SK-N-SH (cell line): ENCODE measurements around the gene GALNT1. TPM values are rescaled to one million over a fixed set of nuclear protein-coding genes. Genes with fewer than 3 reads are reported as not detected.

Experiments used
- CTCF ChIA-PET: fragments of 300-600, 350-600 bp; formaldehyde crosslinking; extraction: SDS; loops from one replicate; lab custom pipeline; 2021; lab: Yijun Ruan, JAX
- POLR2A ChIA-PET: fragments of 350-600 bp; sonication (Branson Sonifier 250); formaldehyde crosslinking; extraction: SDS; loops from one replicate; lab custom pipeline; 2020; ENCODE audit warnings: antibody characterized with exemption, inconsistent platforms; lab: Yijun Ruan, JAX
- DNase-seq: peaks from one replicate; pipeline ENCODE4 v3.0.0; 2012
- H2AFZ ChIP-seq: fragments of 200-600 bp; sonication (generic); 2 replicates; pipeline ENCODE4 v1.8.1; 2016; ENCODE audit warnings: antibody characterized with exemption, mild to moderate bottlenecking, low read depth
- H3F3A ChIP-seq: fragments of 200-600 bp; sonication (generic); replicated peaks from 2 replicates; pipeline ENCODE3; 2016; ENCODE audit warnings: antibody characterized with exemption, mild to moderate bottlenecking; ENCODE audit not compliant: insufficient read depth
- H3K27ac ChIP-seq, 2 experiments: fragments of 200-500 bp in 1 of 2; fragments of 200-600 bp in 1 of 2; sonication (Bioruptor generic) in 1 of 2; sonication (generic), shearing (Covaris generic) in 1 of 2; 2 replicates each; pipeline versions ENCODE4 v1.5.1 to v1.6.1; 2014 to 2016; ENCODE audit warnings: low read depth in 2 of 2, inconsistent platforms in 1 of 2, low read length in 1 of 2, mild to moderate bottlenecking in 1 of 2, mixed read lengths in 1 of 2
- H3K27me3 ChIP-seq: fragments of 200-600 bp; sonication (generic), shearing (Covaris generic); 2 replicates; pipeline ENCODE4 v1.6.1; 2016; ENCODE audit warnings: mixed run types; ENCODE audit not compliant: insufficient read depth
- H3K36me3 ChIP-seq, 2 experiments: fragments of 200-500 bp in 1 of 2; fragments of 200-600 bp in 1 of 2; sonication (Bioruptor generic) in 1 of 2; sonication (generic) in 1 of 2; replicated peaks in 1 of 2; 2 replicates each; pipeline versions ENCODE3 to v1.5.1; 2014 to 2016; ENCODE audit warnings: low read length in 1 of 2, mild to moderate bottlenecking in 1 of 2; ENCODE audit not compliant: insufficient read depth in 2 of 2, control insufficient read depth in 1 of 2
- H3K4me1 ChIP-seq, 2 experiments: fragments of 200-500 bp in 1 of 2; fragments of 200-600 bp in 1 of 2; sonication (Bioruptor generic) in 1 of 2; sonication (generic), shearing (Covaris generic) in 1 of 2; 2 replicates each; pipeline versions ENCODE4 v1.5.1 to v1.6.1; 2014 to 2016; ENCODE audit warnings: low read depth in 1 of 2, low read length in 1 of 2, mixed run types in 1 of 2; ENCODE audit not compliant: insufficient read depth in 2 of 2, control insufficient read depth in 1 of 2
- H3K4me2 ChIP-seq: fragments of 200-600 bp; sonication (generic), shearing (Covaris generic); 2 replicates; pipeline ENCODE4 v1.6.1; 2017; ENCODE audit warnings: mixed run types
- H3K4me3 ChIP-seq, 2 experiments: fragments of 200-500 bp in 1 of 2; fragments of 200-600 bp in 1 of 2; sonication (Bioruptor generic) in 1 of 2; sonication (generic), shearing (Covaris generic) in 1 of 2; 2 replicates each; pipeline versions ENCODE4 v1.5.1 to v1.8.1; 2014 to 2016; ENCODE audit warnings: low read depth in 2 of 2, inconsistent platforms in 1 of 2, low read length in 1 of 2, mild to moderate bottlenecking in 1 of 2, mixed read lengths in 1 of 2, moderate library complexity in 1 of 2
- H3K79me2 ChIP-seq: fragments of 200-600 bp; sonication (generic); 2 replicates; pipeline ENCODE4 v1.8.1; 2017; ENCODE audit warnings: mild to moderate bottlenecking; ENCODE audit not compliant: insufficient read depth
- H3K9ac ChIP-seq: fragments of 200-600 bp; sonication (generic); 2 replicates; pipeline ENCODE4 v1.6.1; 2017; ENCODE audit warnings: mixed run types
- H3K9me2 ChIP-seq: fragments of 200-600 bp; sonication (generic); 2 replicates; pipeline ENCODE4 v1.6.1; 2017; ENCODE audit warnings: mixed run types
- H3K9me3 ChIP-seq: fragments of 200-600 bp; sonication (generic); 2 replicates; pipeline ENCODE4 v1.6.1; 2017; ENCODE audit warnings: mixed run types, mild to moderate bottlenecking, moderate library complexity
- H4K20me1 ChIP-seq: fragments of 200-600 bp; sonication (generic); 2 replicates; pipeline ENCODE4 v1.6.1; 2017; ENCODE audit warnings: mild to moderate bottlenecking, mixed run types; ENCODE audit not compliant: insufficient read depth
- ELF1 ChIP-seq: IDR thresholded peaks from 2 replicates; pipeline ENCODE4 v1.4.0; 2012
- EZH2phosphoT487 ChIP-seq: fragments of 200-600 bp; sonication (generic); IDR thresholded peaks from 2 replicates; pipeline ENCODE4 v1.6.1; 2017; ENCODE audit warnings: low read depth, mixed run types, mild to moderate bottlenecking, antibody characterized with exemption, moderate library complexity, borderline replicate concordance
- FOXJ3 ChIP-seq: sonication (generic); formaldehyde crosslinking; IDR thresholded peaks from 2 replicates; pipeline ENCODE4 v1.5.1; 2020; ENCODE audit warnings: mild to moderate bottlenecking, missing genetic modification reagents
- FOXM1 ChIP-seq: IDR thresholded peaks from 2 replicates; pipeline ENCODE4 v1.4.0; 2012; ENCODE audit warnings: low read depth, mild to moderate bottlenecking
- GABPA ChIP-seq: IDR thresholded peaks from 2 replicates; pipeline ENCODE4 v1.4.0; 2012; ENCODE audit warnings: low read depth, mild to moderate bottlenecking
- IRF3 ChIP-seq: fragments of 150-350 bp; IDR thresholded peaks from 2 replicates; pipeline ENCODE4 v1.6.1; 2016; ENCODE audit warnings: mild to moderate bottlenecking, low read depth, low read length
- NRF1 ChIP-seq: IDR thresholded peaks from 2 replicates; pipeline ENCODE4 v1.6.1; 2012; ENCODE audit warnings: low read depth, mild to moderate bottlenecking, low read length
- PBX3 ChIP-seq: IDR thresholded peaks from 2 replicates; pipeline ENCODE4; 2012
- REST ChIP-seq: IDR thresholded peaks from 2 replicates; pipeline ENCODE4 v1.6.1; 2012; ENCODE audit warnings: mild to moderate bottlenecking, low read depth, low read length, moderate library complexity
- RFX5 ChIP-seq: IDR thresholded peaks from 2 replicates; pipeline ENCODE4 v1.6.1; 2012; ENCODE audit warnings: mild to moderate bottlenecking, improper control_type of control experiment, low read length
- SIN3A ChIP-seq: IDR thresholded peaks from 2 replicates; pipeline ENCODE4 v1.6.1; 2012; ENCODE audit warnings: low read depth, mild to moderate bottlenecking, low read length, moderate library complexity, borderline replicate concordance
- TAF1 ChIP-seq: IDR thresholded peaks from 2 replicates; pipeline ENCODE4 v1.6.1; 2012; ENCODE audit warnings: low read depth, mild to moderate bottlenecking, low read length, moderate library complexity, borderline replicate concordance
- TCF12 ChIP-seq: IDR thresholded peaks from 2 replicates; pipeline ENCODE4 v1.4.0; 2012
- TEAD4 ChIP-seq: IDR thresholded peaks from 2 replicates; pipeline ENCODE4 v1.4.0; 2012; ENCODE audit warnings: mild to moderate bottlenecking, borderline replicate concordance; ENCODE audit not compliant: insufficient read depth
- ZBTB33 ChIP-seq: IDR thresholded peaks from 2 replicates; pipeline ENCODE4 v1.4.0; 2012; ENCODE audit warnings: low read depth, borderline replicate concordance
- WGBS: methylation state at CpG from one replicate; pipeline ENCODE4 v1.1.6; 2017; ENCODE audit warnings: low lambda C conversion rate; 5-methylcytosine and 5-hydroxymethylcytosine counted together
- polyA plus RNA-seq, 3 experiments: library from polyadenylated mRNA; depleted of rRNA; stranded (reverse); fragments of >200 nt; gene quantifications; 2 replicates each; pipeline ENCODE4 v1.2.3, GENCODE V29; 2012

The GALNT1 gene
- polyA plus RNA-seq, 1 of the 3 experiments (the other 2 are of a cell fraction), result 15.7 TPM

- H3K4me3 ChIP-seq, result no peak overlapping the region
- H3K4me2 ChIP-seq, result no peak overlapping the region
- no peaks in the 10 kb centered on the region for H3K27me3 ChIP-seq
- no peaks in the 10 kb centered on the region for H3K36me3 ChIP-seq
- no peak overlapping the region for H2AFZ ChIP-seq
- H3K4me1 ChIP-seq, result no peaks in the 10 kb centered on the region
- no peak for DNase-seq
- WGBS, result 40% methylated on average over 4 of the region's 4 CpGs
- H3F3A ChIP-seq, result no peaks in the 10 kb centered on the region
- no peaks in the 10 kb centered on the region for H3K9me3 ChIP-seq
- no peak overlapping the region for H3K27ac ChIP-seq
- TF ChIP-seq NRF1 (no peak), PBX3 (no peak), GABPA (no peak), IRF3 (no peak), EZH2phosphoT487 (no peak), RFX5 (no peak), FOXJ3 (CRISPR knock-in tag) (no peak), TAF1 (no peak), TEAD4 (no peak), FOXM1 (no peak), SIN3A (no peak), ELF1 (no peak), ZBTB33 (no peak), REST (no peak), TCF12 (no peak)
- no peaks in the 10 kb centered on the region for H3K9me2 ChIP-seq
- ChIA-PET CTCF (interaction anchor here (0.7 kb wide), 1 partner anchor 180 kb away, joined by 3 read pairs; no protein-coding TSS in a partner anchor), POLR2A (no interaction called here)
- no peaks in the 10 kb centered on the region for H4K20me1 ChIP-seq
- H3K79me2 ChIP-seq, result no peaks in the 10 kb centered on the region
- H3K9ac ChIP-seq, result no peak overlapping the region
These were observed 15.5 kb upstream of the GALNT1 start for GRCh38 chr18:35566019-35566418.
